ENCODE data around the gene PDE4D. TPM values are rescaled to one million over a fixed set of nuclear protein-coding genes. Genes with fewer than 3 reads are reported as not detected.

PDE4D gene
- total and polyA plus RNA-seq, 2 of the 4 experiments (the other 2 are of a cell fraction): 1.4 to 7.9 TPM

GRCh38 chr5:59322058-59322457, 571.5 kb downstream of the PDE4D start:
- no TSS peak for BruUV-seq (replicated peaks)
- H3K9ac ChIP-seq (ENCODE audit: low read depth, low read length): no peak overlapping the region
- in situ Hi-C loops (cut with MboI; ENCODE audit: low sequenced_read_pairs): no loop called here
- no peak overlapping the region for H3K4me3 ChIP-seq (ENCODE audit: insufficient read depth, low read depth, low read length)
- H4K8ac ChIP-seq (ENCODE audit: low read depth in 2 of 2, low read length in 2 of 2): no peak overlapping the region
- H3K9me1 ChIP-seq (ENCODE audit: insufficient read depth, low read length): no peaks in the 10 kb centered on the region
- no peak overlapping the region for H4K91ac ChIP-seq (ENCODE audit: insufficient read depth, low read depth, low read length)
- no peak overlapping the region for H3K4me2 ChIP-seq (ENCODE audit: low read depth, low read length)
- no peak overlapping the region for H4K5ac ChIP-seq (ENCODE audit: low read depth, low read length)
- TF ChIP-seq RCOR1 (IDR thresholded peaks at IDR 0.05; ENCODE audit: insufficient replicate concordance, low read length): no peak
- TF ChIP-seq BHLHE40 (IDR thresholded peaks at IDR 0.05; ENCODE audit: low read depth, low read length): no peak
- no peak for TF ChIP-seq POLR2A (IDR thresholded peaks at IDR 0.05; ENCODE audit: low read depth, low read length)
- no peak for TF ChIP-seq CTCF (conservative IDR thresholded peaks at IDR 0.05; ENCODE audit: low read depth, low read length)
- TF ChIP-seq RAD21 (IDR thresholded peaks at IDR 0.05; ENCODE audit: low read length): no peak
- TF ChIP-seq NFE2L2 (IDR thresholded peaks at IDR 0.05; ENCODE audit: low read depth, low read length): no peak
- no peak for TF ChIP-seq FOS (IDR thresholded peaks at IDR 0.05; ENCODE audit: low read depth, low read length)
- TF ChIP-seq ELK1 (IDR thresholded peaks at IDR 0.05; ENCODE audit: borderline replicate concordance, low read depth, low read length): no peak
- no peak overlapping the region for H2AFZ ChIP-seq (replicated peaks; ENCODE audit: low read length, poor library complexity)
- dilution Hi-C loops (cut with HindIII; ENCODE audit: low sequenced_read_pairs, unreplicated experiment): no loop called here
- H3K27me3 ChIP-seq (ENCODE audit: control insufficient read depth, insufficient read depth, low read length): no peaks in the 10 kb centered on the region
- H2AK9ac ChIP-seq (replicated peaks; ENCODE audit: low read depth, low read length, poor library complexity): no peak overlapping the region
- H3K4ac ChIP-seq (ENCODE audit: low read depth, low read length): no peak overlapping the region
- H3K23ac ChIP-seq (ENCODE audit: low read depth, low read length): no peak overlapping the region
- POLR2A ChIA-PET (ENCODE audit: unreplicated experiment): no interaction called here
- H3K56ac ChIP-seq (ENCODE audit: extremely low read depth, insufficient read depth, low read length): no peak overlapping the region
- no peak overlapping the region for H3K18ac ChIP-seq (ENCODE audit: low read depth, low read length)
- H2BK5ac ChIP-seq (ENCODE audit: low read depth, low read length, poor library complexity, severe bottlenecking): no peak overlapping the region
- no peaks in the 10 kb centered on the region for H3K36me3 ChIP-seq (ENCODE audit: control insufficient read depth, insufficient read depth, low read length)
- no peak overlapping the region for H2BK120ac ChIP-seq (ENCODE audit: low read depth, low read length)
- H3K9me3 ChIP-seq (ENCODE audit: control insufficient read depth, insufficient read depth, low read length): no peaks in the 10 kb centered on the region
- H3K27ac ChIP-seq (ENCODE audit: insufficient read depth, low read length): no peak overlapping the region
- H3K14ac ChIP-seq (replicated peaks; ENCODE audit: low read depth, low read length): no peak overlapping the region
- H2AK5ac ChIP-seq (ENCODE audit: low read depth, low read length): no peak overlapping the region
- peaks cover 1% of the 10 kb centered on the region; the same call in 1 of the 2 replicates for H3K4me1 ChIP-seq (ENCODE audit: control insufficient read depth, insufficient read depth, low read length)
- H2BK15ac ChIP-seq (ENCODE audit: low read depth, low read length): no peak overlapping the region
- H4K20me1 ChIP-seq (ENCODE audit: insufficient read depth, low read length): no peaks in the 10 kb centered on the region
- no peaks in the 10 kb centered on the region for H3K79me1 ChIP-seq (ENCODE audit: low read depth in 1 of 2, low read length in 2 of 2)
- H2BK20ac ChIP-seq (ENCODE audit: low read depth, low read length): no peak overlapping the region
- ATAC-seq (ENCODE audit: low read depth): no peak
- intact Hi-C loops (cut with micrococcal nuclease): no loop called here
- CTCF ChIA-PET: no interaction called here
- DNase-seq: no peak

All from IMR-90 (cell line).